ENCODE measurements around the gene PDS5B.

GRCh38 chr13:32734511-32734910, 148.3 kb downstream of the PDS5B start:
- TF ChIP-seq CTCF (conservative IDR thresholded peaks at IDR 0.05) (no peak), ZFX (IDR thresholded peaks at IDR 0.05) (no peak)
